Fibroblast of lung (primary cell): Measurements from ENCODE around the gene TMEM132D. TPM values are rescaled to one million over a fixed set of nuclear protein-coding genes. Genes with fewer than 3 reads are reported as not detected.
"Not testable (repeated sequence)": the region's sequence is repeated elsewhere in the genome, so short reads cannot be mapped to it uniquely, and the experiment has no call there.

Experiments
- DNase-seq, 2 donors: peaks; one replicate each; pipeline versions ENCODE4 v3.0.0 to v3.0.0-alpha.2; 2010; ENCODE audit warnings: low read depth in 2 of 2
- H2AFZ ChIP-seq: 2 replicates; pipeline ENCODE4 v1.5.1; 2012; ENCODE audit warnings: low read length, control low read depth, inconsistent platforms
- H3K27ac ChIP-seq: 2 replicates; pipeline ENCODE4 v1.5.1; 2011; ENCODE audit warnings: low read length, control low read depth; ENCODE audit not compliant: insufficient read depth
- H3K27me3 ChIP-seq: 2 replicates; pipeline ENCODE4 v1.5.1; 2011; ENCODE audit warnings: mild to moderate bottlenecking, low read length; ENCODE audit not compliant: control insufficient read depth, insufficient read depth
- H3K36me3 ChIP-seq: 2 replicates; pipeline ENCODE4 v1.5.1; 2011; ENCODE audit warnings: low read length; ENCODE audit not compliant: control insufficient read depth, insufficient read depth
- H3K4me1 ChIP-seq: 2 replicates; pipeline ENCODE4 v1.5.1; 2011; ENCODE audit warnings: low read length; ENCODE audit not compliant: control insufficient read depth, insufficient read depth; ENCODE audit errors: extremely low read depth
- H3K4me2 ChIP-seq: 2 replicates; pipeline ENCODE4 v1.5.1; 2011; ENCODE audit warnings: low read length, control low read depth; ENCODE audit not compliant: insufficient read depth; ENCODE audit errors: extremely low read depth
- H3K4me3 ChIP-seq, 4 experiments: fragments of 200-600 bp in 1 of 4; sonication (generic) in 1 of 4; replicated peaks in 1 of 4; 2 replicates each; pipeline ENCODE4 v1.5.1; 2011 to 2016; ENCODE audit warnings: low read length in 4 of 4, low read depth in 3 of 4, mild to moderate bottlenecking in 3 of 4, control low read depth in 2 of 4, inconsistent platforms in 1 of 4, mixed read lengths in 1 of 4; ENCODE audit not compliant: insufficient read depth in 1 of 4; ENCODE audit errors: control extremely low read depth in 1 of 4
- H3K79me2 ChIP-seq: 2 replicates; pipeline ENCODE4 v1.5.1; 2012; ENCODE audit warnings: mild to moderate bottlenecking, low read length, inconsistent platforms; ENCODE audit not compliant: control insufficient read depth, insufficient read depth
- H3K9ac ChIP-seq: 2 replicates; pipeline ENCODE4 v1.5.1; 2011; ENCODE audit warnings: mild to moderate bottlenecking, low read length, control low read depth; ENCODE audit not compliant: insufficient read depth
- H3K9me3 ChIP-seq: 2 replicates; pipeline ENCODE4 v1.5.1; 2012; ENCODE audit warnings: low read depth, low read length; ENCODE audit not compliant: control insufficient read depth, insufficient read depth
- H4K20me1 ChIP-seq: 2 replicates; pipeline ENCODE4 v1.5.1; 2011; ENCODE audit warnings: low read length; ENCODE audit not compliant: control insufficient read depth, insufficient read depth; ENCODE audit errors: extremely low read depth
- EZH2 ChIP-seq: IDR thresholded peaks from 2 replicates; pipeline ENCODE4 v1.5.1; 2012; ENCODE audit warnings: low read length, control low read depth, mild to moderate bottlenecking; ENCODE audit errors: missing control alignments
- polyA plus RNA-seq, 2 donors: library from polyadenylated mRNA; depleted of rRNA in 1 of 2; stranded (reverse) in 1 of 2; unstranded in 1 of 2; fragments of >200 nt; gene quantifications; 2 replicates each; pipeline ENCODE4 v1.2.1, GENCODE V29; 2011 to 2012; ENCODE audit warnings: missing spikeins in 1 of 2
- total RNA-seq: library from RNA; depleted of rRNA; stranded (reverse); fragments of >200 nt; gene quantifications from 2 replicates; pipeline ENCODE4 v1.2.1, GENCODE V29; 2014
- TF ChIP-seq, protein P1 (sequence below), 2 donors: IDR thresholded peaks in 1 of 2; conservative IDR thresholded peaks in 1 of 2; 1 replicate in 1 of 2; 2 replicates in 1 of 2; pipeline ENCODE4 v1.5.1; 2011 to 2012; ENCODE audit warnings: low read length in 2 of 2, control low read depth in 1 of 2, inconsistent platforms in 1 of 2, low read depth in 1 of 2, mild to moderate bottlenecking in 1 of 2

TMEM132D gene
- total and polyA plus RNA-seq, 2 donors (not counting 1 experiment from before 2014, with no cell fraction given): not detected

DNA sequence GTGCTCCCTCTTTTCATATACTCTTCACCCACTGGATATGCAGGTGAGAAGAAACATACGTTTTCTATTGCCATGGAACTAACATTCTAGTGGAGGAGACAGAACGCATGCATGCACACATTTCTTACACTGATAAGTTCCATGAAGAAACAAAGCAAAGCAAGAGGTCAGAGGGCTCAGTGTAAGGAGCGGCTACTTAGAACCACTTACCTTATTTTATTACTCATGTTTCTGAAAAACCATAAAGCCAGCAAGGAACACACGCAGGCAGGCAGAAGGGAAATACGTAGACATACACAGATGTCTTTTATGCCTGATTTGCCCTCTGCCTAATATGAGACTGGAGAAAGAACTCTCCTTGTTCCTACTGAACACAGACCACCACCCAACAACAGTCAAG is 362.9 kb downstream of the TMEM132D start:
- no peak overlapping the region for H3K4me2 ChIP-seq
- no peaks in the 10 kb centered on the region for H3K9me3 ChIP-seq
- H3K4me3 ChIP-seq: no peak overlapping the region
- H3K27me3 ChIP-seq: no peaks in the 10 kb centered on the region
- H3K36me3 ChIP-seq: no peaks in the 10 kb centered on the region
- H3K79me2 ChIP-seq: no peaks in the 10 kb centered on the region
- H3K9ac ChIP-seq: no peak overlapping the region
- TF ChIP-seq EZH2: no peak
- TF ChIP-seq, protein P1, sequence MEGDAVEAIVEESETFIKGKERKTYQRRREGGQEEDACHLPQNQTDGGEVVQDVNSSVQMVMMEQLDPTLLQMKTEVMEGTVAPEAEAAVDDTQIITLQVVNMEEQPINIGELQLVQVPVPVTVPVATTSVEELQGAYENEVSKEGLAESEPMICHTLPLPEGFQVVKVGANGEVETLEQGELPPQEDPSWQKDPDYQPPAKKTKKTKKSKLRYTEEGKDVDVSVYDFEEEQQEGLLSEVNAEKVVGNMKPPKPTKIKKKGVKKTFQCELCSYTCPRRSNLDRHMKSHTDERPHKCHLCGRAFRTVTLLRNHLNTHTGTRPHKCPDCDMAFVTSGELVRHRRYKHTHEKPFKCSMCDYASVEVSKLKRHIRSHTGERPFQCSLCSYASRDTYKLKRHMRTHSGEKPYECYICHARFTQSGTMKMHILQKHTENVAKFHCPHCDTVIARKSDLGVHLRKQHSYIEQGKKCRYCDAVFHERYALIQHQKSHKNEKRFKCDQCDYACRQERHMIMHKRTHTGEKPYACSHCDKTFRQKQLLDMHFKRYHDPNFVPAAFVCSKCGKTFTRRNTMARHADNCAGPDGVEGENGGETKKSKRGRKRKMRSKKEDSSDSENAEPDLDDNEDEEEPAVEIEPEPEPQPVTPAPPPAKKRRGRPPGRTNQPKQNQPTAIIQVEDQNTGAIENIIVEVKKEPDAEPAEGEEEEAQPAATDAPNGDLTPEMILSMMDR (conservative IDR thresholded peaks at IDR 0.05 in 1 of 2, IDR thresholded peaks at IDR 0.05 in 1 of 2; ENCODE audit: low read depth in 1 of 2, low read length in 2 of 2): no peak
- H3K4me1 ChIP-seq: no peaks in the 10 kb centered on the region
- H2AFZ ChIP-seq: no peak overlapping the region
- no peak overlapping the region for H3K27ac ChIP-seq
- no peaks in the 10 kb centered on the region for H4K20me1 ChIP-seq
- DNase-seq: no peak

DNA sequence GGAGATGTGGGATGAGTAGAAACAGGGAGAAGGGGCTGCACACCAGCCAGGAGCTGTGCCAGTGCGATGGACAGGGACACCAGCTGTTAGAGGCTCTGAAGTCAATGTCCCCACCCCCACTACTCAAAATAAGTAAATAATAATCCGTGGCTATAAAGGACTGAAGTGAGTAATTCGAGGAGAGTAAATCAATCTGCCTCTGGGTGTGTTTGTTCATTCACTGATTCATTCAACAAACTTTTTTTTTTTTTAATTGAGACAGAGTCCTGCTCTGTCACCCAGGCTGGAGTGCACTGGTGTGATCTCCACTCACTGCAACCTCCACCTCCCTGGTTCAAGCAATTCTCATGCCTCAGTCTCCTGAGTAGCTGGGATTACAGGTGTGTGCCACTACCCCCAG is 363.6 kb downstream of the TMEM132D start:
- Histone ChIP-seq H3K9ac (no peak overlapping the region), H3K9me3 (no peaks in the 10 kb centered on the region), H4K20me1 (no peaks in the 10 kb centered on the region), H3K27me3 (no peaks in the 10 kb centered on the region), H3K4me2 (no peak overlapping the region), H3K4me1 (no peaks in the 10 kb centered on the region), H3K4me3 (no peak overlapping the region), H2AFZ (no peak overlapping the region), H3K79me2 (no peaks in the 10 kb centered on the region), H3K36me3 (no peaks in the 10 kb centered on the region), H3K27ac (no peak overlapping the region)
- no peak for DNase-seq
- TF ChIP-seq, protein P1 (conservative IDR thresholded peaks at IDR 0.05 in 1 of 2, IDR thresholded peaks at IDR 0.05 in 1 of 2; ENCODE audit: low read depth in 1 of 2, low read length in 2 of 2): no peak
- TF ChIP-seq EZH2: no peak

DNA sequence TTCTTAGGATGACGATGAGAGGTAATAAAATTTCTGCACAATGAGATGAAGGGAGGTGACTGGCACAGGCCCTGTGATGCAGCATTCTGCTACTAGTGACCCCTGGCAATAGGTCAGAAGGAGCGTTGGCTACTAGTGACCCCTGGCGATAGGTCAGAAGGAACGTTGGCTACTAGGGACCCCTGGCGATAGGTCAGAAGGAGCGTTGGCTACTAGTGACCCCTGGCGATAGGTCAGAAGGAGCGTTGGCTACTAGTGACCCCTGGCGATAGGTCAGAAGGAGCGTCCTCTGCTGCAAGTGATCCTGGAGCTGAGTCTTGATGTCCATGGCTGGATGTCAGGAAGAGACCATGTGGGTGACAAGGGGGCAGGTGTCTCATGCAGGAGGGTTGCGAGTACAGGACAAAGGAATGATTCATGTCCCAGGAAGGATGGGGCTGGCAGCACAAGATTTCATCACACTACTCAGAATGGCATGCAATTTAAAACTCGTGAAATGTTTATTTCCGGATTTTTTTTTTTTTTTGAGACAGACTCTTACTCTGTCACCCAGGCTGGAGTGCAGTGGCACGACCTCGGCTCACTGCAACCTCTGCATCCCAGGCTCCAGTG is 365.0 kb downstream of the TMEM132D start:
- not testable (repeated sequence) for H3K4me2 ChIP-seq, H3K79me2 ChIP-seq, H3K36me3 ChIP-seq, H3K9ac ChIP-seq, H3K4me3 ChIP-seq, H3K27me3 ChIP-seq, H3K27ac ChIP-seq, H3K4me1 ChIP-seq, H3K9me3 ChIP-seq, H2AFZ ChIP-seq, DNase-seq, H4K20me1 ChIP-seq
